Medulla oblongata (tissue), 1 donor: ENCODE results near the gene DGUOK.
"Not testable (repeated sequence)": the region's sequence is repeated elsewhere in the genome, so short reads cannot be mapped to it uniquely, and the experiment has no call there.

Experiments
- DNase-seq: peaks from one replicate; pipeline ENCODE4 v3.0.0-alpha.2; 2015; ENCODE audit errors: extremely low spot score

The DGUOK gene

GRCh38 chr2:73920577-73921545 is 5.8 kb upstream of the DGUOK start:
- no peak for DNase-seq

GRCh38 chr2:73921581-73921980 is 5.1 kb upstream of the DGUOK start:
- no peak for DNase-seq

GRCh38 chr2:73922681-73923080 is 4.0 kb upstream of the DGUOK start:
- DNase-seq: no peak

- DNase-seq: no peak
Measured at GRCh38 chr2:73925033-73925704, 1.5 kb upstream of the DGUOK start.

GRCh38 chr2:73925853-73926492 is 707 bp upstream of the DGUOK start:
- DNase-seq: no peak

- DNase-seq: no peak
Measured at GRCh38 chr2:73927344-73927743, 664 bp downstream of the DGUOK start.

- no peak for DNase-seq
Measured at GRCh38 chr2:73928963-73929347, 2.3 kb downstream of the DGUOK start.

GRCh38 chr2:73930386-73930785 is 3.7 kb downstream of the DGUOK start:
- DNase-seq: no peak

- DNase-seq: peak; percentile 44
Measured at GRCh38 chr2:73931531-73932500, 5.1 kb downstream of the DGUOK start.

- DNase-seq: no peak
Measured at GRCh38 chr2:73933194-73933593, 6.5 kb downstream of the DGUOK start.

GRCh38 chr2:73935641-73936040 is 9.0 kb downstream of the DGUOK start:
- no peak for DNase-seq

GRCh38 chr2:73937103-73937885 is 10.6 kb downstream of the DGUOK start:
- DNase-seq: no peak

- no peak for DNase-seq
Measured at GRCh38 chr2:73937899-73938298, 11.2 kb downstream of the DGUOK start.

GRCh38 chr2:73938718-73939352 is 12.2 kb downstream of the DGUOK start:
- no peak for DNase-seq

GRCh38 chr2:73939419-73939818 is 12.7 kb downstream of the DGUOK start:
- DNase-seq: no peak

GRCh38 chr2:73940066-73940465 is 13.4 kb downstream of the DGUOK start:
- DNase-seq: not testable (repeated sequence)

GRCh38 chr2:73942664-73943063 is 16.0 kb downstream of the DGUOK start:
- no peak for DNase-seq

- no peak for DNase-seq
Measured at GRCh38 chr2:73944714-73945113, 18.0 kb downstream of the DGUOK start.

GRCh38 chr2:73946215-73946614 is 19.5 kb downstream of the DGUOK start:
- no peak for DNase-seq

- no peak for DNase-seq
Measured at GRCh38 chr2:73946666-73947065, 20.0 kb downstream of the DGUOK start.
